SK-N-SH (cell line): ENCODE measurements around the gene THTPA. TPM values are rescaled to one million over a fixed set of nuclear protein-coding genes. Genes with fewer than 3 reads are reported as not detected.

Experiments used
- CTCF ChIA-PET: fragments of 300-600, 350-600 bp; formaldehyde crosslinking; extraction: SDS; loops from one replicate; lab custom pipeline; 2021; lab: Yijun Ruan, JAX
- POLR2A ChIA-PET: fragments of 350-600 bp; sonication (Branson Sonifier 250); formaldehyde crosslinking; extraction: SDS; loops from one replicate; lab custom pipeline; 2020; ENCODE audit warnings: antibody characterized with exemption, inconsistent platforms; lab: Yijun Ruan, JAX
- DNase-seq: peaks from one replicate; pipeline ENCODE4 v3.0.0; 2012
- H2AFZ ChIP-seq: fragments of 200-600 bp; sonication (generic); 2 replicates; pipeline ENCODE4 v1.8.1; 2016; ENCODE audit warnings: antibody characterized with exemption, mild to moderate bottlenecking, low read depth
- H3F3A ChIP-seq: fragments of 200-600 bp; sonication (generic); replicated peaks from 2 replicates; pipeline ENCODE3; 2016; ENCODE audit warnings: antibody characterized with exemption, mild to moderate bottlenecking; ENCODE audit not compliant: insufficient read depth
- H3K27ac ChIP-seq, 2 experiments: fragments of 200-500 bp in 1 of 2; fragments of 200-600 bp in 1 of 2; sonication (Bioruptor generic) in 1 of 2; sonication (generic), shearing (Covaris generic) in 1 of 2; 2 replicates each; pipeline versions ENCODE4 v1.5.1 to v1.6.1; 2014 to 2016; ENCODE audit warnings: low read depth in 2 of 2, inconsistent platforms in 1 of 2, low read length in 1 of 2, mild to moderate bottlenecking in 1 of 2, mixed read lengths in 1 of 2
- H3K27me3 ChIP-seq: fragments of 200-600 bp; sonication (generic), shearing (Covaris generic); 2 replicates; pipeline ENCODE4 v1.6.1; 2016; ENCODE audit warnings: mixed run types; ENCODE audit not compliant: insufficient read depth
- H3K36me3 ChIP-seq, 2 experiments: fragments of 200-500 bp in 1 of 2; fragments of 200-600 bp in 1 of 2; sonication (Bioruptor generic) in 1 of 2; sonication (generic) in 1 of 2; replicated peaks in 1 of 2; 2 replicates each; pipeline versions ENCODE3 to v1.5.1; 2014 to 2016; ENCODE audit warnings: low read length in 1 of 2, mild to moderate bottlenecking in 1 of 2; ENCODE audit not compliant: insufficient read depth in 2 of 2, control insufficient read depth in 1 of 2
- H3K4me1 ChIP-seq, 2 experiments: fragments of 200-500 bp in 1 of 2; fragments of 200-600 bp in 1 of 2; sonication (Bioruptor generic) in 1 of 2; sonication (generic), shearing (Covaris generic) in 1 of 2; 2 replicates each; pipeline versions ENCODE4 v1.5.1 to v1.6.1; 2014 to 2016; ENCODE audit warnings: low read depth in 1 of 2, low read length in 1 of 2, mixed run types in 1 of 2; ENCODE audit not compliant: insufficient read depth in 2 of 2, control insufficient read depth in 1 of 2
- H3K4me2 ChIP-seq: fragments of 200-600 bp; sonication (generic), shearing (Covaris generic); 2 replicates; pipeline ENCODE4 v1.6.1; 2017; ENCODE audit warnings: mixed run types
- H3K4me3 ChIP-seq, 2 experiments: fragments of 200-500 bp in 1 of 2; fragments of 200-600 bp in 1 of 2; sonication (Bioruptor generic) in 1 of 2; sonication (generic), shearing (Covaris generic) in 1 of 2; 2 replicates each; pipeline versions ENCODE4 v1.5.1 to v1.8.1; 2014 to 2016; ENCODE audit warnings: low read depth in 2 of 2, inconsistent platforms in 1 of 2, low read length in 1 of 2, mild to moderate bottlenecking in 1 of 2, mixed read lengths in 1 of 2, moderate library complexity in 1 of 2
- H3K79me2 ChIP-seq: fragments of 200-600 bp; sonication (generic); 2 replicates; pipeline ENCODE4 v1.8.1; 2017; ENCODE audit warnings: mild to moderate bottlenecking; ENCODE audit not compliant: insufficient read depth
- H3K9ac ChIP-seq: fragments of 200-600 bp; sonication (generic); 2 replicates; pipeline ENCODE4 v1.6.1; 2017; ENCODE audit warnings: mixed run types
- H3K9me2 ChIP-seq: fragments of 200-600 bp; sonication (generic); 2 replicates; pipeline ENCODE4 v1.6.1; 2017; ENCODE audit warnings: mixed run types
- H3K9me3 ChIP-seq: fragments of 200-600 bp; sonication (generic); 2 replicates; pipeline ENCODE4 v1.6.1; 2017; ENCODE audit warnings: mixed run types, mild to moderate bottlenecking, moderate library complexity
- H4K20me1 ChIP-seq: fragments of 200-600 bp; sonication (generic); 2 replicates; pipeline ENCODE4 v1.6.1; 2017; ENCODE audit warnings: mild to moderate bottlenecking, mixed run types; ENCODE audit not compliant: insufficient read depth
- CHD2 ChIP-seq: fragments of 150-350 bp; IDR thresholded peaks from 2 replicates; pipeline ENCODE4 v1.6.1; 2018; ENCODE audit warnings: low read length; ENCODE audit not compliant: partially characterized antibody
- ELF1 ChIP-seq: IDR thresholded peaks from 2 replicates; pipeline ENCODE4 v1.4.0; 2012
- EZH2phosphoT487 ChIP-seq: fragments of 200-600 bp; sonication (generic); IDR thresholded peaks from 2 replicates; pipeline ENCODE4 v1.6.1; 2017; ENCODE audit warnings: low read depth, mixed run types, mild to moderate bottlenecking, antibody characterized with exemption, moderate library complexity, borderline replicate concordance
- FOXJ3 ChIP-seq: sonication (generic); formaldehyde crosslinking; IDR thresholded peaks from 2 replicates; pipeline ENCODE4 v1.5.1; 2020; ENCODE audit warnings: mild to moderate bottlenecking, missing genetic modification reagents
- FOXM1 ChIP-seq: IDR thresholded peaks from 2 replicates; pipeline ENCODE4 v1.4.0; 2012; ENCODE audit warnings: low read depth, mild to moderate bottlenecking
- GABPA ChIP-seq: IDR thresholded peaks from 2 replicates; pipeline ENCODE4 v1.4.0; 2012; ENCODE audit warnings: low read depth, mild to moderate bottlenecking
- GATA2 ChIP-seq: sonication (generic); formaldehyde crosslinking; IDR thresholded peaks from 2 replicates; pipeline ENCODE4 v1.5.0; 2020; ENCODE audit warnings: mild to moderate bottlenecking, missing genetic modification reagents
- JUND ChIP-seq: IDR thresholded peaks from 2 replicates; pipeline ENCODE4 v1.4.0; 2012
- MEF2A ChIP-seq: IDR thresholded peaks from 2 replicates; pipeline ENCODE4 v1.4.0; 2012; ENCODE audit warnings: low read depth, borderline replicate concordance
- MXI1 ChIP-seq: IDR thresholded peaks from 2 replicates; pipeline ENCODE4 v1.6.1; 2012; ENCODE audit warnings: mild to moderate bottlenecking, low read depth, low read length, improper control_type of control experiment
- NFIC ChIP-seq: IDR thresholded peaks from 2 replicates; pipeline ENCODE4 v1.4.0; 2012; ENCODE audit warnings: borderline replicate concordance
- NRF1 ChIP-seq: IDR thresholded peaks from 2 replicates; pipeline ENCODE4 v1.6.1; 2012; ENCODE audit warnings: low read depth, mild to moderate bottlenecking, low read length
- POLR2AphosphoS5 ChIP-seq: IDR thresholded peaks from 2 replicates; pipeline ENCODE4 v1.6.1; 2012; ENCODE audit warnings: low read depth, low read length
- RAD21 ChIP-seq: IDR thresholded peaks from 2 replicates; pipeline ENCODE4 v1.6.1; 2012; ENCODE audit warnings: mild to moderate bottlenecking, low read length
- RCOR1 ChIP-seq: fragments of 150-350 bp; IDR thresholded peaks from 2 replicates; pipeline ENCODE4 v1.6.1; 2017; ENCODE audit warnings: antibody characterized with exemption, low read length
- SMC3 ChIP-seq: IDR thresholded peaks from 2 replicates; pipeline ENCODE4 v1.6.1; 2012; ENCODE audit warnings: low read depth, low read length, improper control_type of control experiment
- TEAD4 ChIP-seq: IDR thresholded peaks from 2 replicates; pipeline ENCODE4 v1.4.0; 2012; ENCODE audit warnings: mild to moderate bottlenecking, borderline replicate concordance; ENCODE audit not compliant: insufficient read depth
- YY1 ChIP-seq: IDR thresholded peaks from 2 replicates; pipeline ENCODE4 v1.4.0; 2012; ENCODE audit warnings: low read depth, mild to moderate bottlenecking
- WGBS: methylation state at CpG from one replicate; pipeline ENCODE4 v1.1.6; 2017; ENCODE audit warnings: low lambda C conversion rate; 5-methylcytosine and 5-hydroxymethylcytosine counted together
- polyA plus RNA-seq, 3 experiments: library from polyadenylated mRNA; depleted of rRNA; stranded (reverse); fragments of >200 nt; gene quantifications; 2 replicates each; pipeline ENCODE4 v1.2.3, GENCODE V29; 2012
- TF ChIP-seq, protein P1 (sequence below): IDR thresholded peaks from 2 replicates; pipeline ENCODE4 v1.6.1; 2012; ENCODE audit warnings: mild to moderate bottlenecking, low read depth, low read length, moderate library complexity
- TF ChIP-seq, protein P2 (sequence below): fragments of 200-600 bp; sonication (generic); IDR thresholded peaks from 2 replicates; pipeline ENCODE4 v1.6.1; 2017; ENCODE audit warnings: antibody characterized with exemption, mild to moderate bottlenecking, moderate library complexity
- TF ChIP-seq, protein P3 (sequence below): IDR thresholded peaks from 2 replicates; pipeline ENCODE4 v1.4.0; 2012; ENCODE audit warnings: low read depth

Gene THTPA
- polyA plus RNA-seq, 1 of the 3 experiments (the other 2 are of a cell fraction): 16.3 TPM

DNA sequence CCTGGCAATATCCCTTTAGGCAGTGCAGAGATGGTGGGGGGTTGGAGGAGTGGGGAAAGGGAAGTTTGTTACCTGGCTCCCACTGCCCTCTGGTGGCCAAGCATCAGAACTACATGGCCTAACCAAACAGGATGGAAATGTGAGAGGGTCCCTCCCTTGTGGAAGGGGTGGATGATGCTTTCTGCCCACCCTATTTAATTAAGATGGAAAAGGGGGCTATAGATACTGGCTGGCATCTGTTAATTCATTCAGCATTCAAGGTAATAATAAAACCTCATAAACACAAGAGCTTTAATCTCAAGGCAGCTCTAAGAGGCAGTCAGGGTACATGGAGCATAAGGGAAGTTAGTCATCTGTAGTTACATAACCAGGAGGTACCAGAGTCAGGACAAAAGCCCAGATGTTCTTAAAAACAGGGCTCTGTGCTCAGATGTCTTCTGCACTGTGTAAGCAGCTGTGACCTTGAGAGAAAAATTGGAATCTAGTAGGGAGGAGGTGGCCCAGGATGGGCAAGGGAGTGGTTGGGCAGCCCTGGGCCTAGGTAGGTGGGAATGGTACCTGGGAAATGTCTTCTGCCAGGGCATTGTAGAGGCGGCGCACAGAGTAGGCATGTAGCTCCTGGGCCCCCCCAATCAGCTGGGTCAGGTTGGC lies 6.9 kb downstream of the THTPA start (continued):
- TF ChIP-seq, protein P1, sequence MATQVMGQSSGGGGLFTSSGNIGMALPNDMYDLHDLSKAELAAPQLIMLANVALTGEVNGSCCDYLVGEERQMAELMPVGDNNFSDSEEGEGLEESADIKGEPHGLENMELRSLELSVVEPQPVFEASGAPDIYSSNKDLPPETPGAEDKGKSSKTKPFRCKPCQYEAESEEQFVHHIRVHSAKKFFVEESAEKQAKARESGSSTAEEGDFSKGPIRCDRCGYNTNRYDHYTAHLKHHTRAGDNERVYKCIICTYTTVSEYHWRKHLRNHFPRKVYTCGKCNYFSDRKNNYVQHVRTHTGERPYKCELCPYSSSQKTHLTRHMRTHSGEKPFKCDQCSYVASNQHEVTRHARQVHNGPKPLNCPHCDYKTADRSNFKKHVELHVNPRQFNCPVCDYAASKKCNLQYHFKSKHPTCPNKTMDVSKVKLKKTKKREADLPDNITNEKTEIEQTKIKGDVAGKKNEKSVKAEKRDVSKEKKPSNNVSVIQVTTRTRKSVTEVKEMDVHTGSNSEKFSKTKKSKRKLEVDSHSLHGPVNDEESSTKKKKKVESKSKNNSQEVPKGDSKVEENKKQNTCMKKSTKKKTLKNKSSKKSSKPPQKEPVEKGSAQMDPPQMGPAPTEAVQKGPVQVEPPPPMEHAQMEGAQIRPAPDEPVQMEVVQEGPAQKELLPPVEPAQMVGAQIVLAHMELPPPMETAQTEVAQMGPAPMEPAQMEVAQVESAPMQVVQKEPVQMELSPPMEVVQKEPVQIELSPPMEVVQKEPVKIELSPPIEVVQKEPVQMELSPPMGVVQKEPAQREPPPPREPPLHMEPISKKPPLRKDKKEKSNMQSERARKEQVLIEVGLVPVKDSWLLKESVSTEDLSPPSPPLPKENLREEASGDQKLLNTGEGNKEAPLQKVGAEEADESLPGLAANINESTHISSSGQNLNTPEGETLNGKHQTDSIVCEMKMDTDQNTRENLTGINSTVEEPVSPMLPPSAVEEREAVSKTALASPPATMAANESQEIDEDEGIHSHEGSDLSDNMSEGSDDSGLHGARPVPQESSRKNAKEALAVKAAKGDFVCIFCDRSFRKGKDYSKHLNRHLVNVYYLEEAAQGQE: no peak
- TF ChIP-seq YY1: no peak
- TF ChIP-seq CHD2: peak; percentile 22
- no peak for TF ChIP-seq MXI1
- TF ChIP-seq, protein P2, sequence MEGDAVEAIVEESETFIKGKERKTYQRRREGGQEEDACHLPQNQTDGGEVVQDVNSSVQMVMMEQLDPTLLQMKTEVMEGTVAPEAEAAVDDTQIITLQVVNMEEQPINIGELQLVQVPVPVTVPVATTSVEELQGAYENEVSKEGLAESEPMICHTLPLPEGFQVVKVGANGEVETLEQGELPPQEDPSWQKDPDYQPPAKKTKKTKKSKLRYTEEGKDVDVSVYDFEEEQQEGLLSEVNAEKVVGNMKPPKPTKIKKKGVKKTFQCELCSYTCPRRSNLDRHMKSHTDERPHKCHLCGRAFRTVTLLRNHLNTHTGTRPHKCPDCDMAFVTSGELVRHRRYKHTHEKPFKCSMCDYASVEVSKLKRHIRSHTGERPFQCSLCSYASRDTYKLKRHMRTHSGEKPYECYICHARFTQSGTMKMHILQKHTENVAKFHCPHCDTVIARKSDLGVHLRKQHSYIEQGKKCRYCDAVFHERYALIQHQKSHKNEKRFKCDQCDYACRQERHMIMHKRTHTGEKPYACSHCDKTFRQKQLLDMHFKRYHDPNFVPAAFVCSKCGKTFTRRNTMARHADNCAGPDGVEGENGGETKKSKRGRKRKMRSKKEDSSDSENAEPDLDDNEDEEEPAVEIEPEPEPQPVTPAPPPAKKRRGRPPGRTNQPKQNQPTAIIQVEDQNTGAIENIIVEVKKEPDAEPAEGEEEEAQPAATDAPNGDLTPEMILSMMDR: peak; percentile 90
- TF ChIP-seq, protein P3, sequence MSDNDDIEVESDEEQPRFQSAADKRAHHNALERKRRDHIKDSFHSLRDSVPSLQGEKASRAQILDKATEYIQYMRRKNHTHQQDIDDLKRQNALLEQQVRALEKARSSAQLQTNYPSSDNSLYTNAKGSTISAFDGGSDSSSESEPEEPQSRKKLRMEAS: no peak
- TF ChIP-seq EZH2phosphoT487: no peak
- 0 out of 2 replicates have a peak, but pooled peaks have one; percentile 10 for TF ChIP-seq RCOR1
- no peak for TF ChIP-seq MEF2A
- TF ChIP-seq RAD21: peak; percentile 83
- no peak for TF ChIP-seq GABPA
- peak; percentile 68 for TF ChIP-seq SMC3

DNA sequence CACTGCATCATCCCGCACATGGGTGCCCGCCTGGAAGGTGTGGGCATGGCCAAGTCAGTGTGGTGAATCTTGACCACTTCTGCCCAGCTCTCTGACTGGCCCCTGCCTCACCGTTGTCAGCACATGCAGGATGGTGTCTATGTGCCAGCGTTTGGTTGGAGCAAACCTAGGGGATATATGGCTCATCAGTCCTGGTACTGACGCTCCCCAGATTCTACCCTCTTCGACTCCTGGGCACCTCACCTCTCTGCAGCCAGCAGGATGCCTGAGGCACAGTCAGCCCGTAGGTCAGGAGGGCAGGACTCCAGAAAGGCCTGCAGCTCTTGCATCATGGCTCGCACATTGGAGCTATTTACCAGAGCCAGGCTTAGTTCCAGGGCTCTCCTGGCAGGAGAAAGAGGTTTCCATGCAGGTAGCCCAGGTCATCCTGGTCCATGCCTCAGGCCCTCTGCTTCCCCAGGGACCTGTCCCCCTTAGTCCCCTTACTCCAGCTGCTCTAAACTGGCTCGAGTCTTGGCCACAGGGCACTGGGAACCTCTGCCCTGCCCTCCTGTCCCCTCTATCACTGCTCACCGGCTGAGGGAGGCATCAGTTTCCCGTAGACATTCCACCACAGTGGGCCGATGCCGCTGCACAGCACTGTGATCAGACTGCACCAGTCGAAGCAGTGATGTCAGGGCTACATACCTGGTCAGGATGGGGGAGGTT lies 7.6 kb downstream of the THTPA start:
- CTCF ChIA-PET: interaction anchor here (0.6 to 19.5 kb wide), 11 partner anchors 8 to 241 kb away, joined by 3 to 785 read pairs (median 6); partner anchors contain the start of gene NGDN
- H3K27me3 ChIP-seq: no peaks in the 10 kb centered on the region
- H3K4me1 ChIP-seq: peaks cover 0 to 18% of the 10 kb centered on the region in 2 experiments; a peak in 1 of 4 replicates
- peaks cover 17 to 53% of the 10 kb centered on the region in 2 experiments for H3K36me3 ChIP-seq
- no peaks in the 10 kb centered on the region for H4K20me1 ChIP-seq
- no peak for DNase-seq
- H3K4me3 ChIP-seq: no peak overlapping the region
- POLR2A ChIA-PET: interaction anchor here (1.1 kb wide), 1 partner anchor 89 kb away, joined by 3 read pairs; no protein-coding TSS in a partner anchor
- no peak overlapping the region for H3K9ac ChIP-seq
- H3K9me3 ChIP-seq: no peaks in the 10 kb centered on the region
- no peak overlapping the region for H3K4me2 ChIP-seq
- 0 out of 2 replicates have a peak, but pooled peaks cover 3% of the 10 kb centered on the region for H3K79me2 ChIP-seq
- peaks cover 7% of the 10 kb centered on the region for H3F3A ChIP-seq
- WGBS: 64% methylated on average over 7 of the region's 14 CpGs
- no peak overlapping the region for H3K27ac ChIP-seq
- H2AFZ ChIP-seq: no peak overlapping the region
- H3K9me2 ChIP-seq: no peaks in the 10 kb centered on the region
- TF ChIP-seq TEAD4 (no peak), GATA2 (CRISPR knock-in tag) (no peak), YY1 (no peak), POLR2AphosphoS5 (no peak), FOXJ3 (no peak), ELF1 (no peak), EZH2phosphoT487 (no peak), NRF1 (no peak), MXI1 (no peak), NFIC (no peak), JUND (no peak), FOXM1 (no peak)
- TF ChIP-seq, protein P1: no peak
